Suppressor macrophage (primary cell): ENCODE data around the gene NR3C2.
"Not testable (repeated sequence)": the region's sequence is repeated elsewhere in the genome, so short reads cannot be mapped to it uniquely, and the experiment has no call there.

ENCODE experiments used
- DNase-seq, 4 experiments: peaks; one replicate each; pipeline ENCODE4 v3.0.0-alpha.2; 2020 to 2022

NR3C2 gene

DNA sequence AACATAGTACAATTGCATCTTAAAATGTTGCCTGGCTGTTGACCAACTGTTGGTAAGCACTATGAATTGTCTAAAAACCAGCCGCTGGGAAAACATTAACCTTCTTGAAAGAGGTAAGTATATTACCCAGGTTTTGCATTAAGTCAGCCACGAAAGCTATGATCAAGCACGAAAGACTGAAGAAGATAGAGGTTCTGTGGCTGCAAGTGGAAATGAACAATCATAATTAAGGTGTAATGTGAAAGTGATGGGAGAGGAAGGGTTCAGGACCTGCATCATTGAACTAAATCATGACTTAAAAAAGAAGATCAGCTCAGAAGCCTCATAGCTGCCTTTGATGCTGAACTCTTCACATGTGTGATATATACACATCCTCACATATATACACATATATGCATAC, 341.0 kb downstream of the NR3C2 start:
- no peak for DNase-seq

DNA sequence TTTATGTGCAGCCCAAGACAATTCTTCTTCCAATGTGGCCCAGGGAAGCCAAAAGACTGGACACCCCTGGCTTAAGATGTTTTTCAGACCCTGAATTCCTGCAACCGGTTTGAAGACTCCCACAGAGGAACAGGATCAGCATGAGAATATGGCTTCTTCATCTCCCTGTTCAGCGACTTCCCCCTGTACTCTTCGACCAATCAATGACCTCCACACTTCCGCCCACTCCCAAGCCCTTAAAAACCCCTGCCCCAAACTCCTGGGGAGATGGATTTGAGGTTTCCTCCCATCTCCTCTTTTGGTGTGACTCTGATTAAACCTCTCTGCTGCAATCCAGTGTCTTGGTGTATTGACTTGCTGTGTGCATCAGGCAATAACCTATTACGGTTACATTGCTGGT, 344.4 kb downstream of the NR3C2 start:
- no peak for DNase-seq

- DNase-seq: no peak
Measured at GRCh38 chr4:148095346-148095923, 346.8 kb downstream of the NR3C2 start.

GRCh38 chr4:148094149-148094548, 348.1 kb downstream of the NR3C2 start:
- no peak for DNase-seq

- no peak for DNase-seq
Measured at GRCh38 chr4:148093065-148093464, 349.1 kb downstream of the NR3C2 start.

GRCh38 chr4:148092316-148093014, 349.7 kb downstream of the NR3C2 start:
- no peak for DNase-seq

DNA sequence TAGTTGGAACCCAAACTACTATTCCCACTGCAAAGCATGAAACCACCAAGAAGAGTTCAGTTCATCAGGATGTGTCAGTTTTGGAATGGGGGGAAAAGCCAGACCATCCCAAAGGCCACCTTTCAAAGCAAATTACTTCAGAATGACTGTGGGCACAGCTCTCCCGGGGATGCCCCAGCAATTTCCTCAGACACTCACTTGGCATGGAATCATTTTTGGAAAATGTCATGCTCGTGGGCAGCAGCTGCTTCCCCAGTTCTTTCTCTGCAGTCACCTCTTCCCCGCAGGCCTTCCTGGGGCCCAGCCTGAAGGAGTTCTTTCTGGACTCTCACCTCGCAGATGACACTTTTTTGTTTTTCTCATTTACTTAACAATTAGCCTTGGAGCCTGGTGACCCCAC, 350.3 kb downstream of the NR3C2 start:
- no peak for DNase-seq

DNA sequence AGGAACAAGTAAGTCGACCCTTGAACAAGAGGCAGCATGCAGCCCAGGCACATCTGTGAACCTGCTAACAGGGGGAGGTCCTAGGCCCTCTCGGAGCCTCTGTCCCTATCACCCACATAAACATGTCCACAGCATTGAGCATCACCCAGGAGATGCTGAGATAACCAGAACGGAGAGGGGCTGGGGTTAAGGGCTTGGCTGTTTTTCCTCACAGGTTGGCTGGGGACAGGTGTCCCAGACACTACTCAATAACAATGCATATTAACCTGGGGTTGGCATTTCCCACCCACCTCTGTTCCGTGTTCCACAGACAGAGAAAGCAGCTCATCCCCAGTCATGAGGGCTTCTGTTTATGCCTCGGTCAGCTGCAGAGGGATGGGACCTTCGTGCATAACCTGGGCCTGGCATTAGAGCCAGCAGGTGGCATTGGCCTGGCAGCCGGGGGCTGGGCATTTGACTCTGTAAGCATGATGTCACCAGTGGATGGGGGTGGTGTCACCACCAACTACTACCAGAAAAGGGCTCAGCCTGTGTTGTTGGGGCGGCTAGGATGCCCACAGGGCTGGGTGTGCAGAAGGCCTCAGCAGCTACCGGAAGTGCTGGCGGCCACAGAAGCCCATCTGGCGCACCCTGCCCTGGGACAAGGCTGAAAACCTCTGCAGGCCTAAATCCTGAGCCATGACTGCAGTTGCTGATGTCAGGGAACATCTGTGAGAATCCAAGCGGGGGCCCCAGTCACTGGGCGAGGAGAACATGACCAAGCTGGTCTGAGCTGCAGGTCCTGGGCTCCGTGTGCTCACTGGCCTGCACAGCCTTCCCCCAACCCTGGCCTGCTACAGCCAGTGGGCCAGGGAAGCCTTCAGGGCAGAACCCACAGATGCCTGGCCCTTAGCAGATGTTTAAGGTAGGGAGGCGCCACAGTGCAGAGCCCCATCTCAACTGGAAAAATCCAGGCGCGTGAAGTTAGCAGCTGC, 351.4 kb downstream of the NR3C2 start:
- no peak for DNase-seq

DNA sequence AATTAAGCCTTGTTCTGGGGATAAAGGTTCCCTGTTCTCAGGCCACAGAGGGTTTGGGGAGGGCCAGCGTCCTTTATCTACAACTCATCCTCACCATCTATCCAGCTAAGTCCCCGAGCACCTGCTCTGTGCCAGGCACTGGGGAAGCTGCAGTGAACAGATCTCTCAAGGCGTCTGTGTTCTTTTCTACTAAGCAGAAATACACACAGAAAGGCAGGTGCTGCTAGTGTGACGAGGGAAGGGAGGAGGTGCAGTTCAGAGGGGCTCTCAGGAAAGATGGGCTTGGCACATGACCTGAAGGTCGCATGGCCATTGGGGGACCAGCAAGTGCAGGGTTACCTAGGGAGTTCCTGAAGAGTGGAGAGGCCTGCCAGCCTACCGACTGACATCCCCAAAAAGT, 352.2 kb downstream of the NR3C2 start:
- no peak for DNase-seq

DNA sequence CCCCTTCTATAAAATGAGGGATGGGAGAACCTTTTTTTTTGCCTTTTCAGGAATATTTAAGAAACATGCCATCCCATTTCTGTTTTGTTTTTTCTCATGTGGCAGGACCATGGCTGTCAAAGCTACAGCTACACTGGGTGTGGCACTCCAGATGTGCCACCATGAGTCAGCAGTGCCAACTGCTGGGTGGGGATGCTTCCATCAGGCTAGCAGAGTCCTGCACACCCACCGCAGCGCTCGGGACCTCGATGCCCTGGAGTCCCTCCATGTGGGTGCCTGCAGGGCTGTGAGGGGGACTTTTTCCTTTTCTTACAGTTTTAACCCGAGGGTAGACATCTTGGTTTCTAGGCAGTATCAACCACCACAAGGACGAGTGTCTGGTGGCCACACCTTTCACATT, 352.6 kb downstream of the NR3C2 start:
- no peak for DNase-seq

- not testable (repeated sequence) for DNase-seq
Measured at GRCh38 chr4:148083073-148083472, 359.1 kb downstream of the NR3C2 start.

DNA sequence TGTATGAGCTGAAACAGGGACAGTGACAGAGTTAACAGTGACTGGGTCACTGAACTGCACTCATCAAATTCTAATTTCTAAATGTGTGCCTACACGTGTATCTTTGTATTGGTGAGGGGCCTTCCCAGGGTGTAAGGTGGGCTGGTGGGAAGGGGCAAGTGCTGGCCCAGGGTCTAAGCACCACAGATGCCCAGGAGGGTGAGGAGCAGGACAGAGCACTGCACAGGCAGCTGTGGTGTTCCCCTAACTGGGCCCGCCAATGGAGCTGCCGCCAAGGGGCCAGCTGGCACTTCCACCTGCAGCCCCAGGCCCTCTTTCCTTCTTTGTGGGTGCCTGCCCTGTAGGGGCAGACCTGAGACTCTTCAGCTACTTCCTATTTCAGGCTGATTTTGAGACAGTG, 360.5 kb downstream of the NR3C2 start:
- DNase-seq: no peak

- no peak for DNase-seq
Measured at GRCh38 chr4:148081267-148081666, 360.9 kb downstream of the NR3C2 start.

GRCh38 chr4:148079961-148080360, 362.3 kb downstream of the NR3C2 start:
- no peak for DNase-seq

DNA sequence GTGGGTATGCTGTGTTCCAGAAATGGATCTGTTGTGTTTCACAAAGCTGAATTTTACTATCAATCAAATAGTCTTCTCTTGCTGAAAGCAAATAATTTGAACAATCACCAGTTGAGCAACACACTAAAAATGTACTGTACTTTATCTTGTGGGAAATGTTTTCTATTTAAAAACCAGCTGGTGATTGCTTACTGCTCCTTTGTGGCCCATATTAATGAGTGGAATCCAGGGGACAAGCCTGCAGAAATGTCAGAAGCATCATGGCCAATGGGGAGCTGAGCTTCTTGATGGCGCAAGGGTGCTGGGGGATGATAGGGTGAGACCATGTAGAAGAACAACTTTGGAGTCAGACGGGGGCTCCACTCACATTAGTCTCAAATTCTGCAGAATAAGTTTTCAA, 364.2 kb downstream of the NR3C2 start:
- DNase-seq: no peak

- DNase-seq: no peak
Measured at GRCh38 chr4:148077581-148077980, 364.6 kb downstream of the NR3C2 start.

DNA sequence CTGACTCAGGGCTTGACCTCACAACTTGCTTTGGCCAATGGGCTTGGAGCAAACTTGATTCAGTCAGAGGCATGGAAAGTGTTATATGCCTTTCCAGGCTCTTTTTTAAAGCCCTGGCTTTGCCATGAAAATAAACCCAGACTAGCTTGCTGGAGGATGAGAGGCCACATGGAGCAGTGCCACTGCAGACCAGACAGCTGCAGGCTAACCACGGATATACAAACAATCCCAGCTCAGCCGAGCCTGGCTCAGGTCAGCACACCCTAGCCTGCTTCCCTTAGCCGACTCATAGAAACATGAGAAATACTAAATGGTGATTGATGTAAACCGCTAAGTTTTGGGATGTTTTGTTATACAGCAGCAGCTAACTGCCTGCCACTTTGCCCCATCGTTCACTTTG, 365.2 kb downstream of the NR3C2 start:
- DNase-seq: no peak

DNA sequence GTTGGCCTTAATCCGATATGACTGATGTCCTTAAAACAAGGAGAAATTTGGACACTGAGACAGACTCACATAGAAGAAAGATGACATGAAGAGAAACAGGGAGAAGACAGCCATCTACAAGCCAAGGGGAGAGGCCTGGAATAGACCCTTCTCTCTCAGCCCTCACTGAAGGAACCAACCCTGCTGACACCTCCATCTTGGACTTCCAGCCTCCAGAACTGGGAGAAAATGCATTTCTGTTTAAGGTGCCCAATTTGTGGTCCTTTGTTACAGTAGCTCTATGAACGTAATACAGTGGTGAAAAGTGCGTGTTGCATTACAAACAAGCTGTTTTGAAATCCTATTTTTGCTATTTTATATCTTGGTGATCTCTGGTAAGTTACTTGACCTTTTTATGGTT, 366.8 kb downstream of the NR3C2 start:
- DNase-seq: no peak

DNA sequence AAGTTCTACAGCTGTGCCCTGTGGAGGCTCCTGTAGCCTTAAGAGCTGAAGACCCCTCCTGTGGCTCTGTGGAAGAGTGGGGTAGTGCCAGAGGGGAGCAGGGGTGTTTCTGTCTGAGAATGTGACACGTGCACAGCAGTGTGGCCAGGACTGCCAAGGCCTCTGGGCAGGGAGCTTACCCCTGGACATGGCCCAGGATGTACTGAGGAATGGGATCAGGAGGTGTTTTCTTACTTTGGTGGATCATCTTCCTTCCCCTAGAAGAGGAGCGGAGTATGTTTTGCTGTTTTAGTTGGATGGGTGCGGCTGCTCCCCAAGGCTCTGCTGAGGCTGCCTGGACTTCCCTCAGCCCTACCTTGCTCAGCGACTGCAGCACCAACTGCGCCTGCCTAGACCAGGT, 367.8 kb downstream of the NR3C2 start:
- no peak for DNase-seq

DNA sequence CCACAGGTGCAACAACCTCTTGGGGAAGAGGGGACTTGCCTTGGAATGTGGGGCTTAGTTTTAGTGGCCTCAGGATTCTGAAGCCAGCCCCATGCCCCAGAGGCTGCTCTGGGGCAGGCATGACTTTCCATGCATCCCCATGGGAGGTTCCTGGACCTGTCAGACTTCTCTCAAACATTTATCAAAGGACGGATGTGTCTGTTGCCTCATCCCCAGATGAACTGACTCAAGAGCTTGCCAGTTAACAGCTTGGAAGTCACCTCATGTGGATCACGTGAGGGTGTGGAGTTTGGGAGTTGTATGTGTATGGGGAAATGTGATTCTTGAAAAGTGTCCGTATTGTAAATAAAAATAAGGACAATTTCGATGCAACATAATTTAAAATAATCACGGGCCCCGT, 368.9 kb downstream of the NR3C2 start:
- DNase-seq: no peak

- DNase-seq: no peak
Measured at GRCh38 chr4:148072789-148073188, 369.4 kb downstream of the NR3C2 start.

GRCh38 chr4:148071009-148071408, 371.2 kb downstream of the NR3C2 start:
- DNase-seq: no peak

- no peak for DNase-seq
Measured at GRCh38 chr4:148069895-148070178, 372.4 kb downstream of the NR3C2 start.
